AML-193 (cell line): ENCODE measurements around the gene TAF6L.
"Not testable (repeated sequence)": the region's sequence is repeated elsewhere in the genome, so short reads cannot be mapped to it uniquely, and the experiment has no call there.

Experiments used
- DNase-seq, 2 experiments: peaks; one replicate each; lab custom pipeline; 2025; lab: John Stamatoyannopoulos, UW

TAF6L gene, protein sequence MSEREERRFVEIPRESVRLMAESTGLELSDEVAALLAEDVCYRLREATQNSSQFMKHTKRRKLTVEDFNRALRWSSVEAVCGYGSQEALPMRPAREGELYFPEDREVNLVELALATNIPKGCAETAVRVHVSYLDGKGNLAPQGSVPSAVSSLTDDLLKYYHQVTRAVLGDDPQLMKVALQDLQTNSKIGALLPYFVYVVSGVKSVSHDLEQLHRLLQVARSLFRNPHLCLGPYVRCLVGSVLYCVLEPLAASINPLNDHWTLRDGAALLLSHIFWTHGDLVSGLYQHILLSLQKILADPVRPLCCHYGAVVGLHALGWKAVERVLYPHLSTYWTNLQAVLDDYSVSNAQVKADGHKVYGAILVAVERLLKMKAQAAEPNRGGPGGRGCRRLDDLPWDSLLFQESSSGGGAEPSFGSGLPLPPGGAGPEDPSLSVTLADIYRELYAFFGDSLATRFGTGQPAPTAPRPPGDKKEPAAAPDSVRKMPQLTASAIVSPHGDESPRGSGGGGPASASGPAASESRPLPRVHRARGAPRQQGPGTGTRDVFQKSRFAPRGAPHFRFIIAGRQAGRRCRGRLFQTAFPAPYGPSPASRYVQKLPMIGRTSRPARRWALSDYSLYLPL

GRCh38 chr11:62771144-62772021 is at the start of gene TAF6L:
Gene TAF6L (plus strand): TSS chr11:62771396. CDS start chr11:62775784, 4,388 bp downstream.
- DNase-seq, result peak; percentile 88 to 89

DNA sequence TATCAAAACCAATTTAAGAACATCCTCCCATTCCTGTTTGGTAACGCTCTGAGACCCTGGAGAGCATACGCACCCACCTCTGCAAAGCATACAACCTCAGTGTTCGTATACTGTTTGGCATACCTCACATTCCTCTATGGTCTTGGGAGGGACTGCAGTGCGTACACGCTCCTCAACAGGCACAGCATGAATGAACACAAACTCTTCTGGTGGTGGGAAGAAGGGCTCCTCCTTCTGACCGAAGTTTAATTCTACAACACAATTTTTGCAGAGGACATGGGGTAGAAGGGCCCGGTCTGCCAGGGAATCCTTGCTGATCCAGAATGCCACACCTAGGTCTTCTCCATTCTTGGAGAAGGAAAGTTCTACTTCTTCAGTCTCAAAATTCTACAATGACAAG is 49.2 kb upstream of the TAF6L start:
- no peak for DNase-seq

DNA sequence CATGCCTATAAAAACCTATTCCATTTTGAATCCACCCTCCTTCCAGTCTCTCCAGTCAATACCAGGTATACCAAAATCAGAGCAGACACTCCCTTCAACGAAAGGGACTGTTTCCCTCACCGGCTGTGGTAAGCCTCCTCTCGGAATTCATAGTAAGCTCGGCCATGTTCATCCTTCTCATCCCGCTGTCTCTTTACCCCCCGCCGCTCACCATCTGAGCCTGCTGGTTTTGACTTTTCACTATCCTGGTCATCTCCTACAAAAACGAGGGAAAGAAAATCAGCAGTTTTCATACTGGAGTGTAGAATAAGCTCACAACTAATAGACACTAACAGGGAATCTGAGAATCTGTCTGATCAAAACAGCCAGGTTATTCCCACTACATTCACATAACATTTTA is 47.0 kb upstream of the TAF6L start:
- DNase-seq, result no peak

DNA sequence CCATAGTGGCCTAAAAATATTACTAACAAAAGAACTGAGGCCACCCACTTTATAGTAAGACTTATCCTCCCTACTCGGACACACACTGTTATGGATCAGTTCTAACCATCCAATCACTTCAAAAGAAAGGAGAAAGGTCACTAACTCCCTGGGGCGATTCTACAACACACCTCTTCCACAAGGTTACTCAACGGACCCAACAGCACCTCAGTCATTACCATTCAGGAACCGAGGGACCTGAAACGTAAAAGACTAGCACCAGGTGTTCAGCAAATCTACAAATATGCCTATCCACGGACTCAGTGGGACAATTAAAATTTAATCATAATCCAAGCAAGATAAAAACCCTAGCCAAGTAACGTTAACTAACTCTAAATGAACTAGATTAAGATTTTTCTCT is 45.5 kb upstream of the TAF6L start:
- no peak for DNase-seq

- DNase-seq, result no peak
Measured at GRCh38 chr11:62726156-62726914, 44.9 kb upstream of the TAF6L start.

- no peak for DNase-seq
Measured at GRCh38 chr11:62726915-62727164, 44.4 kb upstream of the TAF6L start.

DNA sequence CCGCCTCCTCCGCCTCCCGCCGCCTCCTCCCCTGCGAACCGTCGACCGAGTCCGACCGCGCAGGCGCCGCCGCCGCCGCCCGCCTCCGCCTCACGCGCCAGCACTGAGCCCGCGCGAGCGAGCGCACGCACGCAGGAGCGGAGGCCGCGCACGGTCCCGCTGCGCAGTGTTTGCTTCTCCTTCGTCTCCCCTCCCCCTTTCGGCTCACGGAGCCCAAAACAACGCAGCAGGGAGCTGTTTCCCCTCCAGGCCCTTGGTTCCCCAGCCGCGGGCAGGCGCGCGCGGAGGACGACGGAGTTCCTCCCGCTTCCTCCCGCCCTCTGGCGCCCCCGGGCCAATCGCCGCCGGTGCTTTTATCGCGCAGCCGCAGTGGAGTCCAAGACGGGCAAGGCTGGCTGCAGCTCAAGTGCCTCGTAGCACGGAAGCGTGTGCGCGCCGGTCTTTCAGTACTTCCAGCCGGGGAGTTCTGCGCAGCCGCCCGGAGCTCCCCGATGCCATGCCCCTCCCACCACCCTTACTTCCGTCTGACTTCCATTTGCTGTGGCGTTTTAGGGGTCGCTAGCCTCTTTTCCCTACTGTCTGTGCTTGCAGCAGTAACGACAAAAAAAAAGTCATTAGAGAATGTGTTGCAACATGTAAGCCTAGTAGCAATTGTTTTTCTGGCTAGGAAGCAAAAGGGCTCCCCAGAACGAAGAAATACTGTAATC is 43.9 kb upstream of the TAF6L start, which contains the start of gene HNRNPUL2:
Gene HNRNPUL2 (minus strand): TSS at position 293 of the 707 bp plus-strand sequence. CDS start 301 bp downstream, outside the sequence.
- peak; percentile 98 for DNase-seq

- DNase-seq, result peak; percentile 93 to 95
Measured at GRCh38 chr11:62727872-62728170, 43.4 kb upstream of the TAF6L start.

- DNase-seq, result peak; percentile 74 to 78
Measured at GRCh38 chr11:62728171-62728988, 42.8 kb upstream of the TAF6L start, which contains the start of gene TTC9C. Gene TTC9C (plus strand): TSS chr11:62728486. CDS start chr11:62728849, 363 bp downstream.

DNA sequence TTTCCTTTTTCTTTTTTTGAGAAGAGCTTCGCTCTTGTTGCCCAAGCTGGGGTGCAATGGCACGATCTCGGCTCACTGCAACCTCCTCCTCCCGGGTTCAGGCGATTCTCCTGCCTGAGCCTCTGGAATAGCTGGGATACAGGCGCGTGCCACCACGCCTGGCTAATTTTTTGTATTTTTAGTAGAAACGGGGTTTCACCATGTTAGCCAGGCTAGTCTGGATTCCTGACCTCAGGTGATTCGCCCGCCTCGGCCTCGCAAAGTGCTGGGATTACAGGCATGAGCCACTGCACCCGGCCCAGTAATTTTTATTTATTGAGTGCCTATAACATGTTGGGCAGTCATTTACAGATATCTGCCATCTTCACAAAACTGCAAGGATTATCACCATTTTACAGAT is 41.1 kb upstream of the TAF6L start:
- DNase-seq, result not testable (repeated sequence)

- peak; percentile 19 to 28 for DNase-seq
Measured at GRCh38 chr11:62732830-62733229, 38.4 kb upstream of the TAF6L start.

DNA sequence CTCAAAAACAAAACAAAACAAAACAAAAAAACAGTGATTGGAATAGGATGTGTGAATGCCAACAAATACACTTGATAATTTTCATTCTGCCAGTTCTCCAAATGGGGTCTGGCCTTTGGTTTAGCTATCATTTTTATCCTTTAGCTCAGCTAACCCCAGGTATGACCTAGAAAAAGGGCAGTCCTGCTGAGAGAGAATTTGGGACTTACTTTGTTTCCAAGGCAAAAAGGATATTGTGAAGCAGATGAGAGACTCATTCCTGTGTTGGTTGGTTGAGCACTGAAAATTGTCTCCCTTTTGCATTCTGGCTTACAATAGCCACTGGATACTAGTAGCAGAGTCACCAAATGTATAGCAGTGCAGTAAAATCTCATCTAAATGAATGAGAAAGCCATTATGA is 34.0 kb upstream of the TAF6L start:
- DNase-seq, result no peak

GRCh38 chr11:62747475-62748160 is 23.6 kb upstream of the TAF6L start:
- DNase-seq, result no peak

GRCh38 chr11:62749931-62750330 is 21.3 kb upstream of the TAF6L start:
- DNase-seq, result not testable (repeated sequence)

GRCh38 chr11:62752177-62752785 is 18.9 kb upstream of the TAF6L start:
- no peak for DNase-seq

DNA sequence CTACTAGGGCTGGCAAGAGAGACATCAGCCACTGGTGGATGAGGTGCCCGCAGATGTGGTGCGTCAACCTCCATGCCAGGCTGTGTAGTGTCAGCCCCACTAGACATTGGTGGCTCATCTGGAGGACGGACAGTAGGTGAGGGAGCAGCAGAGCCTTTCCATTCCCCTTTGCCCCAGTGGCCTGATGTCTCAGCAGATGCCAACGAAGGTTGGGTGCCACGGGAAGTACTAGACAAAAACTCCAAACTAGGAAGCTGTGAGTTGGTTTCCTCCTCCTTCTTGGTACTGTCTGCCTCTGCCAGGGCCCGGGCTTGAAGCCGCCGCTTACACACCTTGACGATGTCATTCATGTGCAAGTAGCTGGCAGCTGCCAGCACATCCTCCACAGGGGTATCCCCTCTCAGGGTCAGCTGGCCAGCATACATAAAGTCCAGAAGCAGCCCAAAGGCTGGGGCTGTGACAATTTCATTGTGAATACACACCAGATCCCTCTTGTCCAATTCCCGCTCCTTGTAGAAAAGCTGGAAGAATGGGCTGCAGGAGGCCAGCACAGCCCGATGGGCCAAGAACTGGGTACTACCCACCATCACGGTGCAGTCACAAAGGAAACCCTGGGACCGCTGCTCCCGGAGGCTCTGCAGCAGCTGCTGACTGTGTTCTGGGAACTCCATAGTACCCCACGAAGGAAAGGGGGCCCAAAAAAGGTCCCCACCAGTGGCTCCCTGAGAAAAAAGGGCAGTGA is 18.0 kb upstream of the TAF6L start:
- DNase-seq, result no peak

GRCh38 chr11:62753736-62754603 is 17.2 kb upstream of the TAF6L start, which contains the start of gene ZBTB3:
Gene ZBTB3 (minus strand): TSS chr11:62754160. CDS start chr11:62753664, 496 bp downstream.
- DNase-seq, result peak; percentile 99
